ENCODE results near the gene MSS51.

DNA sequence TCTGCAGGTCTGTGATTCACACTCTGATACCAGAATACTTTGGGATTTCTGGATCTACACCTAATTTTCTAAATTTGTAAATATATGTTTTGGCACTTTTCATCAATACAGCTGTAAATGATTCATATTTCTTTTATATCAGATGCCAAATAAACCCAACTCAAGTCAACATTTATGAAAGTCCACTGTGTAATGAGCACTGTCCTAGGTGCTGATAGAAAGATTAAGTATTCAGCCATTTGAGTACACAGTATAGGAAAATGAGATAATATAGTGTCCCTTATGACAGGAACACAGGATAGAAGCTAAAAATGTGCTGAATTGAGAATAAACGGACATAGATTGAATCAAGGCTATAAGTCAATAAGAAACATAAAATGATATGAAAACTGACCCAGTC lies 25.9 kb downstream of the MSS51 start:
- no peak for TF ChIP-seq SMC3 (conservative IDR thresholded peaks at IDR 0.05; ENCODE audit: poor library complexity)
- TF ChIP-seq CTCF (IDR thresholded peaks at IDR 0.05; ENCODE audit: poor library complexity, severe bottlenecking): no peak
- no peak for TF ChIP-seq TAF1 (IDR thresholded peaks at IDR 0.05; ENCODE audit: low read depth)
- TF ChIP-seq MXI1 (conservative IDR thresholded peaks at IDR 0.05; ENCODE audit: poor library complexity, severe bottlenecking): no peak
- TF ChIP-seq RAD21 (conservative IDR thresholded peaks at IDR 0.05): no peak
- TF ChIP-seq POLR2AphosphoS5 (IDR thresholded peaks at IDR 0.05): no peak
- TF ChIP-seq EZH2 (IDR thresholded peaks at IDR 0.05; ENCODE audit: borderline replicate concordance, insufficient read depth, low read length, poor library complexity, severe bottlenecking): no peak
